ENCODE measurements around the gene SARNP. TPM values are rescaled to one million over a fixed set of nuclear protein-coding genes. Genes with fewer than 3 reads are reported as not detected.

The SARNP gene
- total RNA-seq, 1 experiment from 2014 or later: 73.8 TPM

DNA sequence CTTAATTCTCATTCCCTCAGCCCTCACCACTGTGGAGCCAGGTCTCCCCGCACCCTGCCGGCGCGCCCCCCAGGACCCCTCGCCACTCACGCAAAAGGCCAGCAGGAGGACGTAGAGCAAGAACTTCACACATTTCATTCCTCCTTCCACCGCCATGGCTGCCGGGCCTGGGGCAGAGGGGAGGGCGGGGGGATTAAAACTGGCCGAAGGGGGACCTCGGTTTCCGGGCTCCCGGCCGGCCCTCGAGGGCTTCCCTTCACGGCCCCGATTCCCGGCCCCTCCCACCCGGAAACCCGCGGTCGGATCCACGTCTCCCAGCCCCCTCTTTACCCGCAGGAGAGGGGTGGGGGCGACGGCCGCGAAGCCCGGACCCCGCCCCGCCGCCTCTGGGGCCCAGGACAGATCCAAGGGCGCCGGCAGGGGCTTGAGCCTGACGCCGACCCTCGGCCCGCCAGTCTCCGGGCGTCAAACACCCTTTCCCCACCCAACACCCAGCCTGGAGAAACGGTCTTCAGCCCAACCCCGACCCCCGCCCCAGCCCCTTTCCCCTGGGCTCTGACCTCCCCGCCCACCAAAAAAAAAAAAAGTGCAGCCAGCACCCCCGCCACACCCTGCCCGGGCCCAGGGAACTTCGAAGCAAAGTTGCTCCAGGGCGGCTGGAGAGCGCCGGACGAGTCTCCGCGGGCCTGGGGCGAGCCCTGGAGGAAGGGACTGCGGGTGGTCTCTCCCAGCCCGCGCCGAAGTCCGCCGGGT, 89.2 kb downstream of the SARNP start:
- H3K9me3 Mint-ChIP-seq (ENCODE audit: low read depth, unreplicated experiment): no peaks in the 10 kb centered on the region
- CTCF ChIA-PET: interaction anchor here (0.6 to 2.6 kb wide), 6 partner anchors 8 to 245 kb away, joined by 3 to 33 read pairs (median 11); partner anchors contain the start of genes DNAJC14, RAB5B and RDH5
- H3K4me3 Mint-ChIP-seq (ENCODE audit: low read depth, unreplicated experiment): peak overlapping the region; percentile 80
- H3K4me1 Mint-ChIP-seq (ENCODE audit: low read depth, unreplicated experiment): peaks cover 41% of the 10 kb centered on the region
- intact Hi-C loops (cut with micrococcal nuclease; ENCODE audit: unreplicated experiment): no loop called here
- no peak for TF ChIP-seq CTCF (IDR thresholded peaks at IDR 0.05; ENCODE audit: unreplicated experiment)
- H3K36me3 Mint-ChIP-seq (ENCODE audit: insufficient read depth, unreplicated experiment): peaks cover 71% of the 10 kb centered on the region
- no TSS peak for BruUV-seq (replicated peaks)
- peak overlapping the region; percentile 93 for H3K27ac Mint-ChIP-seq (ENCODE audit: unreplicated experiment)
- DNase-seq: peak; percentile 79
- H3K27me3 Mint-ChIP-seq (ENCODE audit: unreplicated experiment): no peaks in the 10 kb centered on the region

DNA sequence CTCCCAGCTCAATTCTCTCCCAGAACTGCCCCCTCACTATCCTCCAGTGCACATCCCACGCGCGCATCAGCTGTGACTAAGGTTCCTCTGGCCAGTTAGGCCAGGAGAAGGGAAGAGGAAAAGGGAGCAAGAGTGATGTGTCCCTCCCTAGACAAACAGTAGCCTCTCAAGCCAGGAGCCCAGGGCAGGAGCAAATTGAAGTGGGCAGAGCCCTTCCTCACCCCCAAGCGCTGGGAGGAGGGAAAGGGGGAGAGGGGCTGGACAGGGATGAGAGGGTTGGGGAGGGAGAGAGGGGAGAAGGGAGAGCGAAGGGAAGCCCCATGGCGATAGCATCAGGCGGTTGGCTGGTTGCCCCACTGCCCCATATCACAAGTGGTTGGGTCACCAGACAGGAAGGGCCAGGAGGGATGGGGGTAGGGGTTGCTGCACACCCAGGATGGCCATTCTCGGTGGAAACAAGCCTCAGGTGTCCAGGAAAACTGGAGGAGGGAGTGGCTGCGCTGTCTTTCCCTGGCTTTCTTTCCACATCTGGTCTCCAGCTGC, 89.8 kb downstream of the SARNP start:
- Mint-ChIP-seq H3K27me3 (ENCODE audit: unreplicated experiment) (no peaks in the 10 kb centered on the region), H3K4me3 (ENCODE audit: low read depth, unreplicated experiment) (peak overlapping the region; percentile 80), H3K9me3 (ENCODE audit: low read depth, unreplicated experiment) (no peaks in the 10 kb centered on the region), H3K4me1 (ENCODE audit: low read depth, unreplicated experiment) (peaks cover 41% of the 10 kb centered on the region), H3K36me3 (ENCODE audit: insufficient read depth, unreplicated experiment) (peaks cover 76% of the 10 kb centered on the region), H3K27ac (ENCODE audit: unreplicated experiment) (peak overlapping the region; percentile 93)
- peak; percentile 52 for DNase-seq
- CTCF ChIA-PET: interaction anchor here (0.8 kb wide), 1 partner anchor 46 kb away, joined by 3 read pairs; a partner anchor contains a TSS
- intact Hi-C loops (cut with micrococcal nuclease; ENCODE audit: unreplicated experiment): no loop called here
- TSS peak; percentile 35 for BruUV-seq (replicated peaks)
- no peak for TF ChIP-seq CTCF (IDR thresholded peaks at IDR 0.05; ENCODE audit: unreplicated experiment)

DNA sequence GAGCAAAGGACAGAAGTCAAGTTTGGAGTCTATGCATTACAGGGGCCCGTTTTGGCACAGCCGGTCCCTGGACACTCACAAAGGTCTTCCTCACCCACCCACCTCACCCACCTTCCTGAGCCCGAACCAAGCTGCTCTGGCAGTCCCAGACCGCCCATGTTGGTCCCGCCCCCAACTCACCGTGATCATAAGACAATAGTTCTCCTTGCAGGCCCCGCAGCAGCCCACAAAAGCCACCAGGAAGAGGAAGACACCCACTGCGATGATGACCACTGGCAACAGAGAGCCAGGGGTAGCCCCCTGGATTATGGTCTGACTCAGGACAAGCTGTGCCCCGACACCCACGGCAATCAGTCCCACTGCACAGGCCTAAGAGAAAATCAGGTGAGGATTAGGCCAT, 90.6 kb downstream of the SARNP start:
- DNase-seq: no peak
- CTCF ChIA-PET: interaction anchor here (0.8 kb wide), 1 partner anchor 45 kb away, joined by 3 read pairs; a partner anchor contains a TSS
- Mint-ChIP-seq H3K4me1 (ENCODE audit: low read depth, unreplicated experiment) (peaks cover 44% of the 10 kb centered on the region), H3K36me3 (ENCODE audit: insufficient read depth, unreplicated experiment) (peaks cover 83% of the 10 kb centered on the region), H3K9me3 (ENCODE audit: low read depth, unreplicated experiment) (no peaks in the 10 kb centered on the region), H3K4me3 (ENCODE audit: low read depth, unreplicated experiment) (peak overlapping the region; percentile 80), H3K27ac (ENCODE audit: unreplicated experiment) (peak overlapping the region; percentile 93), H3K27me3 (ENCODE audit: unreplicated experiment) (no peaks in the 10 kb centered on the region)
- no TSS peak for BruUV-seq (replicated peaks)
- intact Hi-C loops (cut with micrococcal nuclease; ENCODE audit: unreplicated experiment): no loop called here
- TF ChIP-seq CTCF (IDR thresholded peaks at IDR 0.05; ENCODE audit: unreplicated experiment): no peak

DNA sequence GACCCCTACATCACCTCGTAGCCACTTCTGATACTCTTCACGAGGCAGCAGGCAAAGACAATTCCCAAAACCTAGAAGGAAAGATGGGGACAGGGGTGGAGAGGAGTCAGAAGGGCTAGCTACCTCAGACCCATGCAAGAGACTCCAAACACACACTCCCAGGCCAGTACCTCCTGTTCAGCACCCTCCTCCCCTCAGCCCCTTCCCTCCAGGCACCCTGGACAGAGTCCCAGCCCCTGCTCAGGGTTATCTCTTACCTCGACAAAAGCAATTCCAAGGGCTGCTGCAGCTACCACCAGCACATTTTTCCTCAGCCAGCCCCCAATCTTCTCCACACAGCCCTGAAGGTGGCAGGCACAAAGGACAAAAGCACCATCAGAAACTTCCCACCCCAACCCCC, 92.0 kb downstream of the SARNP start:
- H3K27me3 Mint-ChIP-seq (ENCODE audit: unreplicated experiment): no peaks in the 10 kb centered on the region
- no peaks in the 10 kb centered on the region for H3K9me3 Mint-ChIP-seq (ENCODE audit: low read depth, unreplicated experiment)
- intact Hi-C loops (cut with micrococcal nuclease; ENCODE audit: unreplicated experiment): no loop called here
- H3K4me1 Mint-ChIP-seq (ENCODE audit: low read depth, unreplicated experiment): peaks cover 52% of the 10 kb centered on the region
- DNase-seq: no peak
- TF ChIP-seq CTCF (IDR thresholded peaks at IDR 0.05; ENCODE audit: unreplicated experiment): no peak
- CTCF ChIA-PET: interaction anchor here (1.4 kb wide), 1 partner anchor 12 kb away, joined by 28 read pairs; no protein-coding TSS in a partner anchor
- peak overlapping the region; percentile 12 for H3K4me3 Mint-ChIP-seq (ENCODE audit: low read depth, unreplicated experiment)
- no TSS peak for BruUV-seq (replicated peaks)
- no peak overlapping the region for H3K27ac Mint-ChIP-seq (ENCODE audit: unreplicated experiment)
- peaks cover 91% of the 10 kb centered on the region for H3K36me3 Mint-ChIP-seq (ENCODE audit: insufficient read depth, unreplicated experiment)

Data from Calu3 (cell line).